ENCODE measurements around the gene PTPRM. TPM values are rescaled to one million over a fixed set of nuclear protein-coding genes. Genes with fewer than 3 reads are reported as not detected.

PTPRM gene
- total RNA-seq, 1 donor: 64.2 TPM

GRCh38 chr18:7629416-7629815 is 62.3 kb downstream of the PTPRM start:
- H3K4me3 ChIP-seq (ENCODE audit: low read depth, low read length): no peak overlapping the region
- TF ChIP-seq CTCF (IDR thresholded peaks at IDR 0.05; ENCODE audit: insufficient read depth, low read length): no peak
- no peak for DNase-seq (ENCODE audit: low read depth)

GRCh38 chr18:7630731-7631442 is 63.8 kb downstream of the PTPRM start:
- DNase-seq (ENCODE audit: low read depth): no peak
- no peak overlapping the region for H3K4me3 ChIP-seq (ENCODE audit: low read depth, low read length)
- TF ChIP-seq CTCF (IDR thresholded peaks at IDR 0.05; ENCODE audit: insufficient read depth, low read length): no peak

GRCh38 chr18:7632152-7633098 is 65.3 kb downstream of the PTPRM start:
- no peak for DNase-seq (ENCODE audit: low read depth)
- no peak for TF ChIP-seq CTCF (IDR thresholded peaks at IDR 0.05; ENCODE audit: insufficient read depth, low read length)
- no peak overlapping the region for H3K4me3 ChIP-seq (ENCODE audit: low read depth, low read length)

- TF ChIP-seq CTCF (IDR thresholded peaks at IDR 0.05; ENCODE audit: insufficient read depth, low read length): no peak
- peak; percentile 8 for DNase-seq (ENCODE audit: low read depth)
- no peak overlapping the region for H3K4me3 ChIP-seq (ENCODE audit: low read depth, low read length)
Measured at GRCh38 chr18:7633171-7633570, 66.1 kb downstream of the PTPRM start.

- no peak overlapping the region for H3K4me3 ChIP-seq (ENCODE audit: low read depth, low read length)
- no peak for DNase-seq (ENCODE audit: low read depth)
- TF ChIP-seq CTCF (IDR thresholded peaks at IDR 0.05; ENCODE audit: insufficient read depth, low read length): no peak
Measured at GRCh38 chr18:7635948-7636347, 68.8 kb downstream of the PTPRM start.

- H3K4me3 ChIP-seq (ENCODE audit: low read depth, low read length): no peak overlapping the region
- no peak for DNase-seq (ENCODE audit: low read depth)
- TF ChIP-seq CTCF (IDR thresholded peaks at IDR 0.05; ENCODE audit: insufficient read depth, low read length): no peak
Measured at GRCh38 chr18:7637269-7637668, 70.2 kb downstream of the PTPRM start.

Data from fibroblast of the aortic adventitia (primary cell).